Caco-2 (cell line): ENCODE results near the gene SMAD5. TPM values are rescaled to one million over a fixed set of nuclear protein-coding genes. Genes with fewer than 3 reads are reported as not detected.

ENCODE experiments used
- BruUV-seq: library from RNA; stranded (reverse); fragments of 400-500 nt; replicated peaks from 2 replicates; lab custom pipeline; 2021; lab: Mats Ljungman, UMichigan
- CTCF ChIA-PET: fragments of 300-600 bp; sonication (Branson Sonifier 250); formaldehyde crosslinking; loops from one replicate; lab custom pipeline; 2022; ENCODE audit warnings: antibody characterized with exemption; lab: Charles Lee
- POLR2A ChIA-PET: fragments of 300-600 bp; sonication (Branson Sonifier 250); formaldehyde crosslinking; loops from one replicate; lab custom pipeline; 2022; ENCODE audit warnings: antibody characterized with exemption; lab: Charles Lee
- DNase-seq, 2 experiments: peaks; one replicate each; pipeline versions ENCODE4 v3.0.0 to v3.0.0-alpha.2; 2020 to 2022
- H3K27me3 ChIP-seq: replicated peaks from 2 replicates; pipeline ENCODE4 v1.6.0; 2011; ENCODE audit warnings: low read length; ENCODE audit not compliant: control insufficient read depth, insufficient read depth
- H3K36me3 ChIP-seq: 2 replicates; pipeline ENCODE4 v1.5.1; 2011; ENCODE audit warnings: low read length; ENCODE audit not compliant: control insufficient read depth, insufficient read depth
- H3K4me1 ChIP-seq: fragments of 250-450 bp; sonication (Bioruptor Pico); 2 replicates; pipeline ENCODE4 v1.5.1; 2020; ENCODE audit warnings: mild to moderate bottlenecking
- H3K4me3 ChIP-seq: 2 replicates; pipeline ENCODE4 v1.5.1; 2011; ENCODE audit warnings: low read depth, mild to moderate bottlenecking, control low read depth, low read length
- H3K9me3 ChIP-seq: fragments of 250-450 bp; sonication (Bioruptor Pico); 2 replicates; pipeline ENCODE4 v1.5.1; 2020; ENCODE audit warnings: mild to moderate bottlenecking, moderate library complexity
- H3K27ac Mint-ChIP-seq: one replicate; pipeline ENCODE4 v1.8.0; 2022; ENCODE audit warnings: mixed read lengths; ENCODE audit not compliant: unreplicated experiment
- H3K27me3 Mint-ChIP-seq: one replicate; pipeline ENCODE4 v1.8.0; 2022; ENCODE audit warnings: mixed read lengths; ENCODE audit not compliant: insufficient read depth, unreplicated experiment
- H3K36me3 Mint-ChIP-seq: one replicate; pipeline ENCODE4 v1.8.0; 2022; ENCODE audit warnings: mild to moderate bottlenecking, mixed read lengths; ENCODE audit not compliant: insufficient read depth, unreplicated experiment
- H3K4me1 Mint-ChIP-seq: one replicate; pipeline ENCODE4 v1.8.0; 2022; ENCODE audit warnings: low read depth, mixed read lengths; ENCODE audit not compliant: unreplicated experiment
- H3K4me3 Mint-ChIP-seq: one replicate; pipeline ENCODE4 v1.8.0; 2022; ENCODE audit warnings: mild to moderate bottlenecking, moderate library complexity, mixed read lengths; ENCODE audit not compliant: unreplicated experiment
- H3K9me3 Mint-ChIP-seq: one replicate; pipeline ENCODE4 v1.8.0; 2022; ENCODE audit warnings: mixed read lengths; ENCODE audit not compliant: unreplicated experiment
- intact Hi-C: fragments of 100-400 bp; cut with micrococcal nuclease; formaldehyde crosslinking; loops from one replicate; pipeline ENCODE4 v1.10.0; 2022; ENCODE audit not compliant: unreplicated experiment
- total RNA-seq: library from RNA; stranded (reverse); gene quantifications from 2 replicates; pipeline ENCODE4 v1.2.3, GENCODE V29; 2022
- TF ChIP-seq, protein P1 (sequence below), 2 experiments: fragments of 200-600 bp in 1 of 2; IDR thresholded peaks; 1 replicate in 1 of 2; 2 replicates in 1 of 2; pipeline versions ENCODE4 v1.5.1 to v1.8.0; 2011 to 2022; ENCODE audit warnings: antibody characterized with exemption in 1 of 2, control low read depth in 1 of 2, inconsistent platforms in 1 of 2, low read depth in 1 of 2, low read length in 1 of 2, mild to moderate bottlenecking in 1 of 2, moderate library complexity in 1 of 2; ENCODE audit not compliant: insufficient read depth in 1 of 2, severe bottlenecking in 1 of 2, unreplicated experiment in 1 of 2

SMAD5 gene
- total RNA-seq, 1 experiment from 2014 or later: 142 TPM

DNA sequence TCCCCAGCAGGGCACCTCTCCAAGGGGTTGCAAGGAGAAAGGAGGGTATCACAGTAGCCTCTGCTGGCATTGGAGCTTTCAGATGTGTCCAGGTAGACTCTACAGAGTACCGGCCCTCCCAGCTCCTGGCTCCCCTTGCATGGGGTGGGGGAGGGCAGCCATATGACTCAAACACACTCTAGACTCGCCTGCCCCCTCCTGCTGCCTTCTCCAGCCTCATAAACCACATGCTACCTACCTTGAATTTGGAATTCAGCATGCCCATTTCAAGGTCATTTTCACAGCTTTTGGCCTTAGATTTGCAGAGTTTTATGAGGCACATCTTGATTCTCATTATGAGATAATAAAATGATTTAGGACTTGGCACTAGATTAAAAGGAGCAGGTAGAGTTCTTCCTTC is 93.2 kb downstream of the SMAD5 start:
- peaks cover 19% of the 10 kb centered on the region for H3K27me3 Mint-ChIP-seq
- TF ChIP-seq, protein P1, sequence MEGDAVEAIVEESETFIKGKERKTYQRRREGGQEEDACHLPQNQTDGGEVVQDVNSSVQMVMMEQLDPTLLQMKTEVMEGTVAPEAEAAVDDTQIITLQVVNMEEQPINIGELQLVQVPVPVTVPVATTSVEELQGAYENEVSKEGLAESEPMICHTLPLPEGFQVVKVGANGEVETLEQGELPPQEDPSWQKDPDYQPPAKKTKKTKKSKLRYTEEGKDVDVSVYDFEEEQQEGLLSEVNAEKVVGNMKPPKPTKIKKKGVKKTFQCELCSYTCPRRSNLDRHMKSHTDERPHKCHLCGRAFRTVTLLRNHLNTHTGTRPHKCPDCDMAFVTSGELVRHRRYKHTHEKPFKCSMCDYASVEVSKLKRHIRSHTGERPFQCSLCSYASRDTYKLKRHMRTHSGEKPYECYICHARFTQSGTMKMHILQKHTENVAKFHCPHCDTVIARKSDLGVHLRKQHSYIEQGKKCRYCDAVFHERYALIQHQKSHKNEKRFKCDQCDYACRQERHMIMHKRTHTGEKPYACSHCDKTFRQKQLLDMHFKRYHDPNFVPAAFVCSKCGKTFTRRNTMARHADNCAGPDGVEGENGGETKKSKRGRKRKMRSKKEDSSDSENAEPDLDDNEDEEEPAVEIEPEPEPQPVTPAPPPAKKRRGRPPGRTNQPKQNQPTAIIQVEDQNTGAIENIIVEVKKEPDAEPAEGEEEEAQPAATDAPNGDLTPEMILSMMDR (IDR thresholded peaks at IDR 0.05; ENCODE audit: insufficient read depth in 1 of 2, low read depth in 1 of 2, low read length in 1 of 2, severe bottlenecking in 1 of 2, unreplicated experiment in 1 of 2): no peak
- ChIA-PET CTCF (interaction anchor here (1.4 kb wide), 1 partner anchor 23 kb away, joined by 3 read pairs; no protein-coding TSS in a partner anchor), POLR2A (no interaction called here)
- Histone ChIP-seq H3K36me3 (no peaks in the 10 kb centered on the region), H3K4me1 (no peaks in the 10 kb centered on the region), H3K9me3 (peaks cover 9% of the 10 kb centered on the region), H3K27me3 (no peaks in the 10 kb centered on the region; the same call in 1 of the 2 replicates), H3K4me3 (no peak overlapping the region)
- peaks cover 11% of the 10 kb centered on the region for H3K9me3 Mint-ChIP-seq
- no peak overlapping the region for H3K27ac Mint-ChIP-seq
- intact Hi-C loops: no loop called here
- DNase-seq: no peak
- no peaks in the 10 kb centered on the region for H3K36me3 Mint-ChIP-seq
- H3K4me1 Mint-ChIP-seq: no peaks in the 10 kb centered on the region
- H3K4me3 Mint-ChIP-seq: no peak overlapping the region
- no TSS peak for BruUV-seq

DNA sequence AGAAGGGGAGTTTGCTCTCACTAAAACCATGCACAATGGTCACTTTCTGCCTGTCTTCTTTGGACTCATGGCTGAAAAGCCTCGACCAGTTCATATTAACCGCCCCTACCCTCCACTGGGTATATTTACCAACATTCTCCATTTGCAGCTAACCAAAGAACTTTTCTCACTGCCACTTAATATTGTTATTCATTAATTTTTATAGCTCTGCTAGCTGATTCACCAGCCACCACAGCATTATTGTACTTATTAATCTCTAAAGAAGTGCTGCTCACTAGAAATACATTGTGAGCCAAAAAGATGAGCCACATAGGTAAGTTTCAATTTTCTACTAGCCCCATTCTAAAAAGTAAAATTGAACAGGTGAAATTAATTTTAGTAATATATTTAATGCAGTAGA is 93.8 kb downstream of the SMAD5 start:
- Mint-ChIP-seq H3K27ac (no peak overlapping the region), H3K4me3 (no peak overlapping the region), H3K9me3 (peaks cover 5% of the 10 kb centered on the region), H3K27me3 (peaks cover 19% of the 10 kb centered on the region), H3K36me3 (no peaks in the 10 kb centered on the region), H3K4me1 (no peaks in the 10 kb centered on the region)
- intact Hi-C loops: no loop called here
- Histone ChIP-seq H3K4me1 (no peaks in the 10 kb centered on the region), H3K27me3 (no peaks in the 10 kb centered on the region; the same call in 1 of the 2 replicates), H3K4me3 (no peak overlapping the region), H3K9me3 (peaks cover 2% of the 10 kb centered on the region), H3K36me3 (no peaks in the 10 kb centered on the region)
- POLR2A ChIA-PET: no interaction called here
- no TSS peak for BruUV-seq
- CTCF ChIA-PET: interaction anchor here (1.4 kb wide), 1 partner anchor 23 kb away, joined by 3 read pairs; no protein-coding TSS in a partner anchor
- TF ChIP-seq, protein P1 (IDR thresholded peaks at IDR 0.05; ENCODE audit: insufficient read depth in 1 of 2, low read depth in 1 of 2, low read length in 1 of 2, severe bottlenecking in 1 of 2, unreplicated experiment in 1 of 2): no peak
- DNase-seq: no peak

DNA sequence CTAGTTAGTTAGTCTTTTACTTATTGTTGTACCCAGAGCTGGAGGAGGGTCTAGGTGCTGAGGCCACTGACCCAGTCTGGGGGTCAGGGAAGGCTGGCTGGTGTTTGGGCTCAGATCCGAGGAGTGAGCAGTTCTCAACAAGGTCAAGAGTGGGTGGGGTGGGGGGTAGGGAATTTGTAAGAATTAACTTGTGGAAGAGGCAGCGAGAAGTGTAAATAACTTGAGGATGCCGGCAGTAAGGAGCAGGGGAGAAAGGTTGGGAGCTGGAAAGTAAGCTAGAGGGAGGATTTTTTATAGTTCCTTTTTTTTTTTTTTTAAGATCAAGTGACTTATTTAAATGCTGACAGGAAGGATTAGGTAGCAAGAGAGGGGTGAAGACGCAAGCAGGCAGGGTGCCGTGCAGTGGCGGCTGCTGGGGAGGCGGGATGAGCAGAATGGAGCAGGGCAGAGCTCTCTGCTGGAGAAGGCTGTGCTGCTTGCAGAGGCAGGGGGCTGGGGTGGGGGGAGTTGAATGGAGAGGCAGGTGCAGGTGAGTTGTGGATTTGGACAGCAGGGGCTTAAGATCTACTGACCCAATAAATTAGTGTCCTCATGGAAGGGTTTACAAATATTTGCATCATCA is 95.6 kb downstream of the SMAD5 start:
- Mint-ChIP-seq H3K4me1 (no peaks in the 10 kb centered on the region), H3K4me3 (no peak overlapping the region), H3K36me3 (no peaks in the 10 kb centered on the region), H3K9me3 (no peaks in the 10 kb centered on the region), H3K27ac (no peak overlapping the region), H3K27me3 (peaks cover 19% of the 10 kb centered on the region)
- ChIA-PET POLR2A (no interaction called here), CTCF (interaction anchor here (0.7 kb wide), 1 partner anchor 164 kb away, joined by 4 read pairs; no protein-coding TSS in a partner anchor)
- TF ChIP-seq, protein P1 (IDR thresholded peaks at IDR 0.05; ENCODE audit: insufficient read depth in 1 of 2, low read depth in 1 of 2, low read length in 1 of 2, severe bottlenecking in 1 of 2, unreplicated experiment in 1 of 2): no peak
- no peak for DNase-seq
- Histone ChIP-seq H3K27me3 (no peaks in the 10 kb centered on the region; the same call in 1 of the 2 replicates), H3K36me3 (no peaks in the 10 kb centered on the region), H3K4me1 (no peaks in the 10 kb centered on the region), H3K4me3 (no peak overlapping the region), H3K9me3 (no peaks in the 10 kb centered on the region)
- intact Hi-C loops: no loop called here
- no TSS peak for BruUV-seq
